PC-3 (cell line): Measurements from ENCODE around the gene MAP3K5.

ENCODE experiments used
- CTCF ChIP-seq: fragments of 300-600 bp; sonication (generic); conservative IDR thresholded peaks from 2 replicates; pipeline ENCODE4 v1.5.1; 2017; ENCODE audit warnings: antibody characterized with exemption, low read depth, mild to moderate bottlenecking, low read length
- EZH2phosphoT487 ChIP-seq: fragments of 300-600 bp; sonication (generic); IDR thresholded peaks from 2 replicates; pipeline ENCODE4 v1.6.1; 2018; ENCODE audit warnings: mild to moderate bottlenecking, antibody characterized with exemption, low read length, borderline replicate concordance

- TF ChIP-seq CTCF: no peak
- no peak for TF ChIP-seq EZH2phosphoT487
Measured at GRCh38 chr6:136739501-136739900, 52.8 kb downstream of the MAP3K5 start.
